HL-60 (cell line): Measurements from ENCODE around the gene SLC35A1.

Experiments used
- SPI1 ChIP-seq: IDR thresholded peaks from 2 replicates; pipeline ENCODE4 v1.6.1; 2012; ENCODE audit warnings: low read depth, mild to moderate bottlenecking, borderline replicate concordance
- TF ChIP-seq, protein P1 (sequence below): IDR thresholded peaks from one replicate; pipeline ENCODE4 v1.5.1; 2011; ENCODE audit warnings: low read length, control low read depth, inconsistent platforms; ENCODE audit not compliant: insufficient read depth

DNA sequence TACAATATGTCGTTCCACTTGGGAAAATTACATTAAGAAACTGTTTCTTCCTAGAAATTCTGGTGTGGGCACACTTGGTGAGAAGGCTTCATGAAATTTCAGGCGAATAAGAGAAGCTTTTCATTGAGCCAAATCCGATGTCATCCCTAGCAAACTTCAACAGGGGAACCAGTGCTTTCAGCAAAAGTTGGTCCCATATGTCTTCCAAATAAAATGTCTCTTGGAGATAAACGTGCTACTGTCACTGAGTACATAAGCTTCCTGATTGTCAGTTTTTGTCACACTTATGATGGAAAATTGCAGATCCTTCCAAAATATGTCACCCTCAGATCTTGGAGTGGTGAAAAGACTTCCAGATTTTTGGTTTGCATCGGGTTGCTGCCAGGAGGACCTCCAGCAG is 31.1 kb upstream of the SLC35A1 start:
- no peak for TF ChIP-seq SPI1
- TF ChIP-seq, protein P1, sequence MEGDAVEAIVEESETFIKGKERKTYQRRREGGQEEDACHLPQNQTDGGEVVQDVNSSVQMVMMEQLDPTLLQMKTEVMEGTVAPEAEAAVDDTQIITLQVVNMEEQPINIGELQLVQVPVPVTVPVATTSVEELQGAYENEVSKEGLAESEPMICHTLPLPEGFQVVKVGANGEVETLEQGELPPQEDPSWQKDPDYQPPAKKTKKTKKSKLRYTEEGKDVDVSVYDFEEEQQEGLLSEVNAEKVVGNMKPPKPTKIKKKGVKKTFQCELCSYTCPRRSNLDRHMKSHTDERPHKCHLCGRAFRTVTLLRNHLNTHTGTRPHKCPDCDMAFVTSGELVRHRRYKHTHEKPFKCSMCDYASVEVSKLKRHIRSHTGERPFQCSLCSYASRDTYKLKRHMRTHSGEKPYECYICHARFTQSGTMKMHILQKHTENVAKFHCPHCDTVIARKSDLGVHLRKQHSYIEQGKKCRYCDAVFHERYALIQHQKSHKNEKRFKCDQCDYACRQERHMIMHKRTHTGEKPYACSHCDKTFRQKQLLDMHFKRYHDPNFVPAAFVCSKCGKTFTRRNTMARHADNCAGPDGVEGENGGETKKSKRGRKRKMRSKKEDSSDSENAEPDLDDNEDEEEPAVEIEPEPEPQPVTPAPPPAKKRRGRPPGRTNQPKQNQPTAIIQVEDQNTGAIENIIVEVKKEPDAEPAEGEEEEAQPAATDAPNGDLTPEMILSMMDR: no peak
